HepG2 (cell line): ENCODE results near the gene KRT1. TPM values are rescaled to one million over a fixed set of nuclear protein-coding genes. Genes with fewer than 3 reads are reported as not detected.

ENCODE experiments used
- ATAC-seq: fragments of 200-7000 bp; cut with Tn5 transposase; 3 replicates; pipeline ENCODE4 v1.9.1; 2020; ENCODE audit warnings: mild to moderate bottlenecking, moderate library complexity
- BruUV-seq: library from RNA; stranded (reverse); fragments of 400-500 nt; replicated peaks from 2 replicates; lab custom pipeline; 2021; lab: Mats Ljungman, UMichigan
- CTCF ChIA-PET: fragments of 300-600 bp; formaldehyde crosslinking; extraction: SDS; loops from one replicate; lab custom pipeline; 2021; ENCODE audit warnings: low total read pairs, inconsistent platforms, low intra/inter-chr PET ratio; lab: Yijun Ruan, JAX
- POLR2A ChIA-PET: fragments of 350-600 bp; sonication (Branson Sonifier 250); formaldehyde crosslinking; loops from one replicate; lab custom pipeline; 2020; ENCODE audit warnings: antibody characterized with exemption, inconsistent platforms; lab: Yijun Ruan, JAX
- DNase-seq: peaks from one replicate; pipeline ENCODE4 v3.0.0-alpha.2; 2015; ENCODE audit warnings: low spot score
- FAIRE-seq: peaks from 3 replicates; lab custom pipeline; 2011; peaks lifted over from hg19 to GRCh38; lab: Jason Lieb, UNC
- H2AFZ ChIP-seq: one replicate; pipeline ENCODE4 v1.6.1; 2011; ENCODE audit warnings: low read length, inconsistent platforms
- H3K27ac ChIP-seq: fragments of 300-600 bp; 3 replicates; pipeline ENCODE4 v1.8.0; 2011; ENCODE audit warnings: mixed run types, mild to moderate bottlenecking, mixed read lengths, low read length, inconsistent platforms; ENCODE audit not compliant: insufficient read depth; ENCODE audit errors: extremely low read length
- H3K27me3 ChIP-seq, 2 experiments: fragments of 200-600 bp in 1 of 2; 2 replicates in 1 of 2; 3 replicates in 1 of 2; pipeline versions ENCODE4 v1.6.0 to v1.8.0; 2011; ENCODE audit warnings: low read length in 2 of 2, mild to moderate bottlenecking in 2 of 2, moderate library complexity in 2 of 2, inconsistent platforms in 1 of 2; ENCODE audit not compliant: insufficient read depth in 2 of 2, control insufficient read depth in 1 of 2
- H3K36me3 ChIP-seq, 2 experiments: fragments of 200-600 bp in 1 of 2; replicated peaks in 1 of 2; 2 replicates in 1 of 2; 3 replicates in 1 of 2; pipeline versions ENCODE4 v1.5.1 to v1.8.0; 2011; ENCODE audit warnings: low read length in 2 of 2, inconsistent platforms in 1 of 2; ENCODE audit not compliant: insufficient read depth in 2 of 2, control insufficient read depth in 1 of 2
- H3K4me1 ChIP-seq: 2 replicates; pipeline ENCODE4 v1.5.1; 2012; ENCODE audit warnings: low read length, inconsistent platforms; ENCODE audit not compliant: insufficient read depth
- H3K4me2 ChIP-seq: 2 replicates; pipeline ENCODE4 v1.6.0; 2011; ENCODE audit warnings: low read depth, low read length, inconsistent platforms
- H3K4me3 ChIP-seq, 3 experiments: fragments of 200-600 bp in 1 of 3; sonication (generic), shearing (Covaris generic) in 1 of 3; replicated peaks in 1 of 3; 2 replicates each; pipeline ENCODE4 v1.5.1; 2011 to 2016; ENCODE audit warnings: low read length in 3 of 3, inconsistent platforms in 2 of 3, low read depth in 2 of 3, mild to moderate bottlenecking in 2 of 3, control low read depth in 1 of 3, mixed read lengths in 1 of 3; ENCODE audit not compliant: insufficient read depth in 1 of 3
- H3K79me2 ChIP-seq: one replicate; pipeline ENCODE4 v1.6.1; 2011; ENCODE audit warnings: low read length, inconsistent platforms; ENCODE audit not compliant: insufficient read depth
- H3K9ac ChIP-seq: 2 replicates; pipeline ENCODE4 v1.6.0; 2011; ENCODE audit warnings: mild to moderate bottlenecking, low read depth, low read length, inconsistent platforms; ENCODE audit not compliant: insufficient read depth
- H3K9me3 ChIP-seq: 2 replicates; pipeline ENCODE4 v1.5.1; 2012; ENCODE audit warnings: mild to moderate bottlenecking, low read length
- H4K20me1 ChIP-seq: 2 replicates; pipeline ENCODE4 v1.6.0; 2011; ENCODE audit warnings: inconsistent platforms, mild to moderate bottlenecking, low read length, moderate library complexity; ENCODE audit not compliant: insufficient read depth
- CENPX ChIP-seq: sonication (generic); formaldehyde crosslinking; IDR thresholded peaks from 2 replicates; pipeline ENCODE4 v1.9.0; 2021; ENCODE audit warnings: mild to moderate bottlenecking, missing genetic modification reagents, moderate library complexity
- NFKB2 ChIP-seq: sonication (generic); formaldehyde crosslinking; IDR thresholded peaks from 2 replicates; pipeline ENCODE4 v1.4.0; 2020; ENCODE audit warnings: missing genetic modification reagents, borderline replicate concordance
- SOX13 ChIP-seq, 3 experiments: fragments of 450-650 bp in 1 of 3; sonication (generic) in 1 of 3; formaldehyde crosslinking in 1 of 3; IDR thresholded peaks in 2 of 3; conservative IDR thresholded peaks in 1 of 3; 2 replicates each; pipeline versions ENCODE4 v1.5.0 to v1.6.1; 2016 to 2020; ENCODE audit warnings: antibody characterized with exemption in 1 of 3, mild to moderate bottlenecking in 1 of 3, missing compliant biosample characterization in 1 of 3, missing genetic modification reagents in 1 of 3, moderate library complexity in 1 of 3
- TCF7 ChIP-seq: sonication (generic); IDR thresholded peaks from 2 replicates; pipeline ENCODE4 v1.6.1; 2016; ENCODE audit warnings: antibody characterized with exemption, low read depth
- TIGD3 ChIP-seq: sonication (generic); formaldehyde crosslinking; IDR thresholded peaks from 2 replicates; pipeline ENCODE4 v1.5.1; 2020; ENCODE audit warnings: mild to moderate bottlenecking, missing genetic modification reagents, borderline replicate concordance
- ZHX1 ChIP-seq: sonication (generic); formaldehyde crosslinking; IDR thresholded peaks from 2 replicates; pipeline ENCODE4 v1.8.1; 2022; ENCODE audit warnings: low read depth, mild to moderate bottlenecking, missing genetic modification reagents
- ZNF225 ChIP-seq: sonication (generic); formaldehyde crosslinking; IDR thresholded peaks from 2 replicates; pipeline ENCODE4 v1.4.0; 2020; ENCODE audit warnings: mild to moderate bottlenecking, missing genetic modification reagents
- ZNF329 ChIP-seq: sonication (generic); formaldehyde crosslinking; IDR thresholded peaks from 2 replicates; pipeline ENCODE4 v1.9.0; 2021; ENCODE audit warnings: low read depth, mild to moderate bottlenecking, missing genetic modification reagents
- ZNF362 ChIP-seq: sonication (generic); formaldehyde crosslinking; IDR thresholded peaks from 2 replicates; pipeline ENCODE4 v1.4.0; 2020; ENCODE audit warnings: missing genetic modification reagents, mild to moderate bottlenecking, borderline replicate concordance
- ZNF761 ChIP-seq: sonication (generic); formaldehyde crosslinking; conservative IDR thresholded peaks from 2 replicates; pipeline ENCODE4 v1.4.0; 2020; ENCODE audit warnings: mild to moderate bottlenecking, missing genetic modification reagents
- ZNF776 ChIP-seq: sonication (generic); formaldehyde crosslinking; IDR thresholded peaks from 2 replicates; pipeline ENCODE4 v1.4.0; 2020; ENCODE audit warnings: mild to moderate bottlenecking, missing genetic modification reagents
- WGBS: methylation state at CpG from one replicate; pipeline ENCODE4 v1.1.6; 2017; ENCODE audit warnings: low lambda C conversion rate; 5-methylcytosine and 5-hydroxymethylcytosine counted together
- in situ Hi-C: cut with HindIII; loops from 2 replicates; pipeline ENCODE4 v1.10.0; 2017; ENCODE audit warnings: low pct_unique_long_range_greater_than_20kb; ENCODE audit not compliant: extremely low pct_ligation_motif_present
- intact Hi-C: fragments of 100-400 bp; cut with micrococcal nuclease; formaldehyde crosslinking; loops from one replicate; pipeline ENCODE4 v1.10.0; 2022; ENCODE audit not compliant: unreplicated experiment
- polyA plus RNA-seq, 8 experiments: library from polyadenylated mRNA; depleted of rRNA in 3 of 8; stranded (reverse) in 7 of 8; unstranded in 1 of 8; fragments of >200 nt; fragmentation: Illumina TruSeq in 4 of 8; extraction: Trizol in 4 of 8; gene quantifications; 2 replicates each; pipeline versions ENCODE4 v1.2.1 to v1.2.3, GENCODE V29; 2011 to 2016; ENCODE audit warnings: low read depth in 4 of 8, missing spikeins in 1 of 8, mixed read lengths in 1 of 8; ENCODE audit not compliant: insufficient read depth in 1 of 8
- total RNA-seq, 5 experiments: library from RNA; depleted of rRNA; stranded (reverse); fragments of >200 nt; fragmentation: Illumina TruSeq; extraction: Trizol; gene quantifications; 2 replicates each; pipeline ENCODE4 v1.2.3, GENCODE V29; 2016; ENCODE audit warnings: low read depth in 1 of 5
- TF ChIP-seq, protein P1 (sequence below): sonication (generic); formaldehyde crosslinking; IDR thresholded peaks from 2 replicates; pipeline ENCODE4 v1.8.1; 2023; ENCODE audit warnings: missing genetic modification reagents, inconsistent platforms, borderline replicate concordance

The KRT1 gene
- total and polyA plus RNA-seq, 2 of the 13 experiments (the other 11 are each of a cell fraction or from before 2014, with no cell fraction given) = not detected

DNA sequence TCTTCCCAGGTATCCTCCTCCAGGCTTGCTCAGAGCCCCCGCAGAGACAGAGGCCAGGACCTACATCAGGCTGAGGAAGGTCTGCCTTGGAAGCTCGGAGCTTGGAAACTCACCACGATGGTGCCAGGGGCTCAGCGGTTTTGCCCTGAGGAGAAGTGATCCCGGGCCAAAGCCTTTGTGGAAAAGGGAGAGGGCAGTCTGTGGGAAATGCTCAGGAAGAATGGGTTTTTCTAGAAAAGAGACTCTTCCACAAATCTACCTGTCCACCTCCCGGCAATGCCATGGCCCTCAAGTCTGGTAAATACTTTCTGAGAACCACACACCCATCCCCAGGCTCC, 36.2 kb downstream of the KRT1 start:
- no peak overlapping the region for H3K4me3 ChIP-seq
- no TSS peak for BruUV-seq
- no peak overlapping the region for H3K4me2 ChIP-seq
- 0% methylated on average over 5 of the region's 6 CpGs for WGBS
- no peak overlapping the region for H3K27ac ChIP-seq
- H2AFZ ChIP-seq = no peak overlapping the region
- H3K79me2 ChIP-seq = no peaks in the 10 kb centered on the region
- no peaks in the 10 kb centered on the region for H4K20me1 ChIP-seq
- no peaks in the 10 kb centered on the region for H3K4me1 ChIP-seq
- no peaks in the 10 kb centered on the region for H3K9me3 ChIP-seq
- no peak for DNase-seq
- TF ChIP-seq SOX13 (IDR thresholded peaks at IDR 0.05) (no peak), SOX13 (CRISPR knock-in tag; conservative IDR thresholded peaks at IDR 0.05 in 1 of 2, IDR thresholded peaks at IDR 0.05 in 1 of 2) (no peak), ZHX1 (CRISPR knock-in tag) (no peak), ZNF362 (CRISPR knock-in tag) (no peak), NFKB2 (CRISPR knock-in tag) (no peak), CENPX (CRISPR knock-in tag) (no peak), ZNF329 (CRISPR knock-in tag) (no peak), TIGD3 (CRISPR knock-in tag) (no peak), ZNF225 (CRISPR knock-in tag) (no peak), TCF7 (no peak), ZNF761 (CRISPR knock-in tag) (no peak), ZNF776 (CRISPR knock-in tag) (no peak)
- TF ChIP-seq, protein P1, sequence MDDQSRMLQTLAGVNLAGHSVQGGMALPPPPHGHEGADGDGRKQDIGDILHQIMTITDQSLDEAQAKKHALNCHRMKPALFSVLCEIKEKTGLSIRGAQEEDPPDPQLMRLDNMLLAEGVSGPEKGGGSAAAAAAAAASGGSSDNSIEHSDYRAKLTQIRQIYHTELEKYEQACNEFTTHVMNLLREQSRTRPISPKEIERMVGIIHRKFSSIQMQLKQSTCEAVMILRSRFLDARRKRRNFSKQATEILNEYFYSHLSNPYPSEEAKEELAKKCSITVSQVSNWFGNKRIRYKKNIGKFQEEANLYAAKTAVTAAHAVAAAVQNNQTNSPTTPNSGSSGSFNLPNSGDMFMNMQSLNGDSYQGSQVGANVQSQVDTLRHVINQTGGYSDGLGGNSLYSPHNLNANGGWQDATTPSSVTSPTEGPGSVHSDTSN = no peak
- TF ChIP-seq, all 625 proteins: peak for 0
- no peak for FAIRE-seq
- no peak for ATAC-seq
- ChIA-PET CTCF (no interaction called here), POLR2A (no interaction called here)
- H3K27me3 ChIP-seq = peaks cover 3 to 60% of the 10 kb centered on the region in 2 experiments; a peak in 3 of 5 replicates
- no peak overlapping the region for H3K9ac ChIP-seq
- intact Hi-C loops (no loop called here), in situ Hi-C loops (no loop called here)
- no peaks in the 10 kb centered on the region for H3K36me3 ChIP-seq
